HepG2 (cell line): ENCODE results near the gene UBE2QL1. TPM values are rescaled to one million over a fixed set of nuclear protein-coding genes. Genes with fewer than 3 reads are reported as not detected.

Source experiments
- ATAC-seq: fragments of 200-7000 bp; cut with Tn5 transposase; 3 replicates; pipeline ENCODE4 v1.9.1; 2020; ENCODE audit warnings: mild to moderate bottlenecking, moderate library complexity
- BruUV-seq: library from RNA; stranded (reverse); fragments of 400-500 nt; replicated peaks from 2 replicates; lab custom pipeline; 2021; lab: Mats Ljungman, UMichigan
- CTCF ChIA-PET: fragments of 300-600 bp; formaldehyde crosslinking; extraction: SDS; loops from one replicate; lab custom pipeline; 2021; ENCODE audit warnings: low total read pairs, inconsistent platforms, low intra/inter-chr PET ratio; lab: Yijun Ruan, JAX
- POLR2A ChIA-PET: fragments of 350-600 bp; sonication (Branson Sonifier 250); formaldehyde crosslinking; loops from one replicate; lab custom pipeline; 2020; ENCODE audit warnings: antibody characterized with exemption, inconsistent platforms; lab: Yijun Ruan, JAX
- DNase-seq: peaks from one replicate; pipeline ENCODE4 v3.0.0-alpha.2; 2015; ENCODE audit warnings: low spot score
- FAIRE-seq: peaks from 3 replicates; lab custom pipeline; 2011; peaks lifted over from hg19 to GRCh38; lab: Jason Lieb, UNC
- H2AFZ ChIP-seq: one replicate; pipeline ENCODE4 v1.6.1; 2011; ENCODE audit warnings: low read length, inconsistent platforms
- H3K27ac ChIP-seq: fragments of 300-600 bp; 3 replicates; pipeline ENCODE4 v1.8.0; 2011; ENCODE audit warnings: mixed run types, mild to moderate bottlenecking, mixed read lengths, low read length, inconsistent platforms; ENCODE audit not compliant: insufficient read depth; ENCODE audit errors: extremely low read length
- H3K27me3 ChIP-seq, 2 experiments: fragments of 200-600 bp in 1 of 2; 2 replicates in 1 of 2; 3 replicates in 1 of 2; pipeline versions ENCODE4 v1.6.0 to v1.8.0; 2011; ENCODE audit warnings: low read length in 2 of 2, mild to moderate bottlenecking in 2 of 2, moderate library complexity in 2 of 2, inconsistent platforms in 1 of 2; ENCODE audit not compliant: insufficient read depth in 2 of 2, control insufficient read depth in 1 of 2
- H3K36me3 ChIP-seq, 2 experiments: fragments of 200-600 bp in 1 of 2; replicated peaks in 1 of 2; 2 replicates in 1 of 2; 3 replicates in 1 of 2; pipeline versions ENCODE4 v1.5.1 to v1.8.0; 2011; ENCODE audit warnings: low read length in 2 of 2, inconsistent platforms in 1 of 2; ENCODE audit not compliant: insufficient read depth in 2 of 2, control insufficient read depth in 1 of 2
- H3K4me1 ChIP-seq: 2 replicates; pipeline ENCODE4 v1.5.1; 2012; ENCODE audit warnings: low read length, inconsistent platforms; ENCODE audit not compliant: insufficient read depth
- H3K4me2 ChIP-seq: 2 replicates; pipeline ENCODE4 v1.6.0; 2011; ENCODE audit warnings: low read depth, low read length, inconsistent platforms
- H3K4me3 ChIP-seq, 3 experiments: fragments of 200-600 bp in 1 of 3; sonication (generic), shearing (Covaris generic) in 1 of 3; replicated peaks in 1 of 3; 2 replicates each; pipeline ENCODE4 v1.5.1; 2011 to 2016; ENCODE audit warnings: low read length in 3 of 3, inconsistent platforms in 2 of 3, low read depth in 2 of 3, mild to moderate bottlenecking in 2 of 3, control low read depth in 1 of 3, mixed read lengths in 1 of 3; ENCODE audit not compliant: insufficient read depth in 1 of 3
- H3K79me2 ChIP-seq: one replicate; pipeline ENCODE4 v1.6.1; 2011; ENCODE audit warnings: low read length, inconsistent platforms; ENCODE audit not compliant: insufficient read depth
- H3K9ac ChIP-seq: 2 replicates; pipeline ENCODE4 v1.6.0; 2011; ENCODE audit warnings: mild to moderate bottlenecking, low read depth, low read length, inconsistent platforms; ENCODE audit not compliant: insufficient read depth
- H3K9me3 ChIP-seq: 2 replicates; pipeline ENCODE4 v1.5.1; 2012; ENCODE audit warnings: mild to moderate bottlenecking, low read length
- H4K20me1 ChIP-seq: 2 replicates; pipeline ENCODE4 v1.6.0; 2011; ENCODE audit warnings: inconsistent platforms, mild to moderate bottlenecking, low read length, moderate library complexity; ENCODE audit not compliant: insufficient read depth
- CREB1 ChIP-seq, 2 experiments: fragments of 450-650 bp in 1 of 2; IDR thresholded peaks; 2 replicates each; pipeline ENCODE4 v1.6.1; 2016 to 2017; ENCODE audit warnings: control low read depth in 1 of 2, mild to moderate bottlenecking in 1 of 2, missing compliant biosample characterization in 1 of 2, missing genetic modification characterization in 1 of 2
- MTF2 ChIP-seq: sonication (generic); formaldehyde crosslinking; IDR thresholded peaks from 2 replicates; pipeline ENCODE4 v1.5.0; 2020; ENCODE audit warnings: missing genetic modification reagents, borderline replicate concordance
- NFE2 ChIP-seq: sonication (generic); formaldehyde crosslinking; IDR thresholded peaks from 2 replicates; pipeline ENCODE4 v1.4.0; 2020; ENCODE audit warnings: missing genetic modification reagents
- RFX5 ChIP-seq: IDR thresholded peaks from 2 replicates; pipeline ENCODE4 v1.6.1; 2011; ENCODE audit warnings: low read depth, low read length, improper control_type of control experiment
- ZNF136 ChIP-seq: sonication (generic); formaldehyde crosslinking; IDR thresholded peaks from 2 replicates; pipeline ENCODE4 v1.8.1; 2022; ENCODE audit warnings: low read depth, mild to moderate bottlenecking, moderate library complexity, missing genetic modification reagents
- ZNF776 ChIP-seq: sonication (generic); formaldehyde crosslinking; IDR thresholded peaks from 2 replicates; pipeline ENCODE4 v1.4.0; 2020; ENCODE audit warnings: mild to moderate bottlenecking, missing genetic modification reagents
- WGBS: methylation state at CpG from one replicate; pipeline ENCODE4 v1.1.6; 2017; ENCODE audit warnings: low lambda C conversion rate; 5-methylcytosine and 5-hydroxymethylcytosine counted together
- in situ Hi-C: cut with HindIII; loops from 2 replicates; pipeline ENCODE4 v1.10.0; 2017; ENCODE audit warnings: low pct_unique_long_range_greater_than_20kb; ENCODE audit not compliant: extremely low pct_ligation_motif_present
- intact Hi-C: fragments of 100-400 bp; cut with micrococcal nuclease; formaldehyde crosslinking; loops from one replicate; pipeline ENCODE4 v1.10.0; 2022; ENCODE audit not compliant: unreplicated experiment
- polyA plus RNA-seq, 8 experiments: library from polyadenylated mRNA; depleted of rRNA in 3 of 8; stranded (reverse) in 7 of 8; unstranded in 1 of 8; fragments of >200 nt; fragmentation: Illumina TruSeq in 4 of 8; extraction: Trizol in 4 of 8; gene quantifications; 2 replicates each; pipeline versions ENCODE4 v1.2.1 to v1.2.3, GENCODE V29; 2011 to 2016; ENCODE audit warnings: low read depth in 4 of 8, missing spikeins in 1 of 8, mixed read lengths in 1 of 8; ENCODE audit not compliant: insufficient read depth in 1 of 8
- total RNA-seq, 5 experiments: library from RNA; depleted of rRNA; stranded (reverse); fragments of >200 nt; fragmentation: Illumina TruSeq; extraction: Trizol; gene quantifications; 2 replicates each; pipeline ENCODE4 v1.2.3, GENCODE V29; 2016; ENCODE audit warnings: low read depth in 1 of 5

UBE2QL1 gene
- total and polyA plus RNA-seq, 2 of the 13 experiments (the other 11 are each of a cell fraction or from before 2014, with no cell fraction given), result not detected

- TF ChIP-seq ZNF136 (CRISPR knock-in tag), result no peak
- TF ChIP-seq RFX5, result no peak
Observed at GRCh38 chr5:6418679-6419276, 29.9 kb upstream of the UBE2QL1 start (continued).

GRCh38 chr5:6419340-6419852 lies 29.3 kb upstream of the UBE2QL1 start:
- TF ChIP-seq NFE2 (CRISPR knock-in tag) (no peak), ZNF776 (CRISPR knock-in tag) (no peak), CREB1 (IDR thresholded peaks at IDR 0.05) (peak; percentile 72), CREB1 (CRISPR knock-in tag; IDR thresholded peaks at IDR 0.05) (no peak), MTF2 (CRISPR knock-in tag) (no peak)
- TF ChIP-seq, all 625 proteins: peak for 1
- FAIRE-seq, result no peak
- Histone ChIP-seq H3K27me3 (peaks cover 2 to 15% of the 10 kb centered on the region in 2 experiments; a peak in 2 of 5 replicates), H4K20me1 (no peaks in the 10 kb centered on the region), H3K27ac (no peak overlapping the region), H3K4me2 (no peak overlapping the region), H3K36me3 (no peaks in the 10 kb centered on the region), H3K9ac (no peak overlapping the region), H3K9me3 (no peaks in the 10 kb centered on the region), H3K79me2 (no peaks in the 10 kb centered on the region), H3K4me3 (no peak overlapping the region), H3K4me1 (no peaks in the 10 kb centered on the region), H2AFZ (no peak overlapping the region)
- DNase-seq, result no peak
- ATAC-seq, result no peak
- in situ Hi-C loops (no loop called here), intact Hi-C loops (no loop called here)
- 13% methylated on average over 8 of the region's 8 CpGs for WGBS
- ChIA-PET CTCF (no interaction called here), POLR2A (no interaction called here)
- BruUV-seq, result no TSS peak
